ENCODE data around the gene PRPF18.

PRPF18 gene

GRCh38 chr10:13671904-13672303, 85.1 kb downstream of the PRPF18 start:
- no peak for DNase-seq

- peak; percentile 5 for DNase-seq
These were observed 85.8 kb downstream of the PRPF18 start for GRCh38 chr10:13672548-13672947.

GRCh38 chr10:13673156-13673555, 86.4 kb downstream of the PRPF18 start:
- DNase-seq, result no peak

GRCh38 chr10:13674645-13675588, 88.2 kb downstream of the PRPF18 start:
- DNase-seq, result no peak

GRCh38 chr10:13678101-13678843, 91.5 kb downstream of the PRPF18 start:
- DNase-seq, result no peak
